ENCODE results near the gene MVB12B. TPM values are rescaled to one million over a fixed set of nuclear protein-coding genes. Genes with fewer than 3 reads are reported as not detected.

The MVB12B gene
- polyA plus RNA-seq, 5 donors: 20.3 to 23.7 (median 21.6) TPM

DNA sequence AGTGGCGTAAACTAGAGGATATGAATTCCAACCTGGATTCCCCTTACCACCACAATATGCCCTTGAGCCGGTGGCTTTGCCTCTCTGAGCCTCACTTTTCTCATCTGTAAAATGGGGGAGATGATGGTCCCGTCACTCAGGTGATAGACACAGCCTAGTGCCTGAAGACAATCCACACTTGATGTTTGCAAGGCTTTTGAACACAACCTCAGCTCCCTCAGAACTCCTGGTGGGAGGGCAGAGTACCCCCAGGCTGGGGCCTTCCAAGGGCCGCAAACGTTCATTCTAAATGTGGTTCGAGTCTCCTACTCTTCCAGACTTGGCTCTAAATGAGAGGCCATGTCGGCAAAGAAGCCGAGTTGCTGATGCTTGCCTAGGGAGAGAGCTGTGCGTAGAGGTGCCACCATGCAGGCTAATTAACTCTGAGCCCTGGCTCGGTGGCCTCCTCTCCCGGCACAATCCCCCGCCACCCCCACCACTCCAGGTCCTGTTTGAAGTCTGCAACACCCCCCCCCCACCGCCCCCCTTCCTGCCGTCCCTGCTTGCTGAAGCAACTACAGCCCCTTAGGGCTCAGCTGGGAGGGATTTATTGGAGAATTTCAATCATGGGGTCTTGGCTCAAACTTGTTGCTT, 189.4 kb downstream of the MVB12B start:
- no peak for DNase-seq

DNA sequence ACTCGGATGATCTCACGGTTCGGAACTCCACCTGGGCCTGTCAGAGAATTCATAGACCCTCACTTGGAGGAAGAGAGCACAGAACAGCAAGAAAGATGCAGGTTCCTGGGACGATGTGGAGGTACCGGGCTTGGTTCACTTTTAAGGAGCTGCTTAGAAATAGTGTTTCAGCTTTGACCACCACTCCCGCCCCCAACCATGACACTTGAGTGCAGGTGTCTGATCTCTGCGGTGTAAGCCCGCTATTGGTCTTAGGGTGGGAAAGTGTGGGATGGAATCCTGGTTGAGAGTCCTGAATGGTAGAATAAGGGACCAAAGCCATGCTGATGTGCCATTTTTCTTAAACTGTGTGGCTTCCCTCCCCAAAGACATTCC, 189.9 kb downstream of the MVB12B start:
- DNase-seq: no peak

DNA sequence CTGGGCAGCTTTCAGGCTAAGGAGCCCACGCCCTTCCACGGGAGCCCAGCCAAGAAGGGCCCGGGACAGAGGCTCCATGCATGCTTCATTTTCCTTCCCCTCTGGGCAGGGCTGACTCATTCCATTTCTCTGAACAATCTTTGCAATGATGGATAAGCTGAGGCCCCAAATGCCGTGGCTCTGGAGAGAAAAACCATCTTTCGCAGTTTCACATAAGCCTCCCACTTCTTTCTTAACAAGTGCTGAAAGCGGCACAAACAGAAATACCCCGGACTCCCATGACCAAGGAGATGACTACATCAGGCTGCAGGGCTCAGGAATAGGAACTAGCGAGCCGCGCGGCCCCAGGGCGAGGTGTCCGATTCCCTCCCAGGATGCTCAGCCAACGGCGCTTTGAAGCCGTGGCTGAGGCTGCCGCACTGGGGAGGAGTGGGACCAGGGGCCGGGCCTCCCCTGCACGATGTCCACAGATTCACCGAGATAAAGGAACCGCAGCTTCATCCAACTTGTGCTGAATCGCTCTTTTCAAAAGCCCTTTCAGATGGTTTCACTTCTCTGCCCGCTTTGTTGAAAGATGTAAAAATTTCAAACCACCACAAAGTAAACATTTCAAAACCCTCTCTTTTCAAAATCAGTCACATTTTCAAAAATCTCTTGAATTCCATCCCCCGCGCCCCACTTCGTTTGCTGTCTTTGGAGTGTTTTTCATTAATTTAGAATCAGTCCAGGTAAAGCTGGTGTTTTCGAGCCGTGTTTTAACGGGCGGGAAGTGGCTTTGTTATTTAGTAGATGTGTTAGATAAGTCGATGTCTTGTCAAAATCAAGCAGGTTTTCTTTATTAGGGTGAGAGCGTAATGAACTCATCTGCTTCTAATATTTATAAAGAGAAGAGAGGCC, 190.6 kb downstream of the MVB12B start:
- no peak for DNase-seq

DNA sequence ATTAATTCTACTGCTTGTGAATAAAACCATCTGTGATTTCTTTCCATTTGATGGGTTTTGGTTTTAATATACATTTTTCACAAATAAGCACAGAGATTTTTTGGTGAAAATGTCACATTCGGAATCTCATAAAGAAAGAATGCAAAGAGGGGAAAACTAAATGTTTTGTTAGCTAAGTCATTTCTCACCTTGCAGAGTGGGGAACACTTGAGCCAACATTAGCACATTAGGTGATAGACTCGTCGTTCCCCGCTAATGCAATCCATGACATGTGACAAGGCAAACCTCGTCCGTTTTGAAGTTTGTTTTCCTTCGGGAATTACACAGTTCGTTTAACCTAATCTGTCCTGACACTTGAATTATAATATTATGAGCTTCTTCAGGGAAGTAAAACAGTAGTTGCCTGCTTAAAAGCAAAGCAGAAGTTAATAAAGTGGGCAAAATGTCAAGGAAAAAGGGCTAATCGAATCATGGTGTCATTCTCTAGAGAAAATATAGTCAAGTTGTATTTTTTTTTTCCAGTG, 191.3 kb downstream of the MVB12B start:
- DNase-seq: no peak

DNA sequence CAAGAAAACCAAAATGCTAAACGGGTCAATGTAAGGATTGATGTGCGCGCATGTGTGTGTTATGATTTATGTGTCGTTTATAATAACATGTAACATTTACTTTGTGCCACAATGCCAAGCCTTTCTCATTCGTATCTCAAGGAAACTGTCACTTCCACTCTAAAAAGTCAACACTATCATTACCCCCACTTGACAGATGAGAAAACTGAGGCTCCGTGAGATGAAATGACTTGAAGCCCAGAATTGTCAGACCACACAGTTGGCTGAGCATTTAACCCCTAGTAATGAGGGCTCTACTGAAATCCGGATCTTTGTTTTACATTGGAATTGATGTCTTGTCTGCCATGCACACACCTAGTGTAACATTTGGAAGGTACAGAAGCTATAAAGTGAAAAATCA, 192.1 kb downstream of the MVB12B start:
- DNase-seq: no peak

DNA sequence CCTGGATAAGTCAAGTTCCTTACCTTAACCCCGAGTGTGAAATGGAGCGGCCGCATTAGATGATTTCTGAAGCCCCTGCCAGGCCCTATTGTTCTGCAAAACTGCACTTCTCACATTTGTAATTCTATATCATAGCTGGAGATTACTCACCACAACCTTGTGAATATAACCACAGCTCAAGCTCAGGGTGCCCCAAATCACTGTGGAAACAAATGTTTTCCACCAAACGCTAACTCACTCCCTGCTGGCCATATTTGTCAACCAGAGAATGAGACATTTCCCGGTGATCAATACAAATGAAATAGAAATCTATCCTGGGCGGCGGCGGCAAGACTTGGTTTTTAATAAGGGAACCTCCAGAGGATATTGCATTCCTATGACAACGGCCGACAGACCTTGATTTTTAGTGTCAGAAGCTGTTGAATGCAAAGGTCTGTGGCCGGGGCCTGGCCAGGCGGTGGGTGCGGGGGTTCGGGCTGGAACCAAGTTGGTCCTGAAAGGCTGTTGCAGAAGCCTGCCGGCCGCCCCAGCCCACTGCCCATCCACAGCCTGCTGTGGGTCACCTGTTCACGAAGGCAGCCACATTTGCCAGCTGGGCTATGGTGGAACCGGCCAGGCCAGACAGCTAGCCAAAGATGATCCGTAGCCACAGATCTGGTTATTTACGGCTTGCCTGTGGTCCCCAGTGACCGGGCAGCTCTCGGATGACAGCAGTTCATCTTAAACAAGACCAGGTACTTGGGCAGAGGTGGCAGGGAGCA, 193.2 kb downstream of the MVB12B start:
- DNase-seq: no peak

DNA sequence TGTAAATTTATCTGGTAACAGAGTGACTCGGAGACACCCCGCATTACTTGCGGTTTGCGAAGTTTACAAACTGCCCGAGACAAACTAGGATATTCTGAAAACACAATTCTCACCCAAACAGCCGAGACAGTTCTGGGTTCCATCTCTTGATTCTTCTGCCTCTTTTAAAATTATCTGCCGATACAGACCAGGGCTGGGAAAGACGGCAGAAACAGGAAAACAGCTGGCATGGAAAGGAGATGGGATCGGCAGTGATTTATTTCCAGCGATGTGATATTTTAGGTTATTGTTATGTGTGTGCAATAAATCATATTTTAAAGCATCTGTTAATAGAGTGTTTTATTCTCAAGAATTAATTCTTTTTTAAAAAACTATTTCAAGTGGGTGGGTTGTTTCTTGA, 193.8 kb downstream of the MVB12B start:
- DNase-seq: no peak

DNA sequence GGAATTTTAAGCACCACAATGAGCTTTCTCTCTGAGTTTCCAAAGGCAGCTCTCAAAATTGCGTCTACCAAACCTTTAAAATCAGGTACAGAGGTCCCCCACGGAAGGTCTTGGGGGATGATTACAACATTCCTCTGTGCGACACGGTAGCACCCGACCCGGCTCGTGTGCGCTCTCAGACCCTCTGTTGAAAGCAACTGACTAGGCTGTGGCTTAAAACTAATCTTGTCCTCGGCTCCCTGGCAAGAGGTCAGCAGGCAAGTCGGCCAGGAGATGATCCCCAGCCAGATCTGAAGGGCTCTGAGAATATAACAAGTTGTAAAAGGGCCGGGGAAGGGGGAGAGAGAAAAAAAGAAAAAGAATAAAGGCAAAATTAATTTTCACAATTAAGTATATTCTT, 194.5 kb downstream of the MVB12B start:
- no peak for DNase-seq

DNA sequence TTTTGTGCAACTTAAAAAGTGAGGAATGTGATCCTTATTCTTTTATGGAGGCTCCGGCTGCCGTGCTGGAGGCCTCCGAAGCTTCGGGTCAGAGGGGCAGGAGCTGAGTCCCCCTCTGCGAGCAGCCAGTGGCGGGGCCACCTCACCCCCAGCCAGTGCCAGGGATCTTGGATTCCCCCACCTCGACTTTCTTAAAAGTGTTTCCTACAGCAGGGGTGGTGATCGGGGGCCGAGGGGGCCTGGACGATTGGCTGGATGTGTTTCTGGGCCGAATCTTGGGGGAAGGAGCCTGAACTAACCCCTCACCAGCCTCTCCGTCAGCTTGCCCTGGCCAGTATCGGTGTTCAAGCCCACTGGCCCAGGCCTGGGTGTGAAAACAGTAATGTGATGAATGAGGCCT, 194.9 kb downstream of the MVB12B start:
- no peak for DNase-seq

DNA sequence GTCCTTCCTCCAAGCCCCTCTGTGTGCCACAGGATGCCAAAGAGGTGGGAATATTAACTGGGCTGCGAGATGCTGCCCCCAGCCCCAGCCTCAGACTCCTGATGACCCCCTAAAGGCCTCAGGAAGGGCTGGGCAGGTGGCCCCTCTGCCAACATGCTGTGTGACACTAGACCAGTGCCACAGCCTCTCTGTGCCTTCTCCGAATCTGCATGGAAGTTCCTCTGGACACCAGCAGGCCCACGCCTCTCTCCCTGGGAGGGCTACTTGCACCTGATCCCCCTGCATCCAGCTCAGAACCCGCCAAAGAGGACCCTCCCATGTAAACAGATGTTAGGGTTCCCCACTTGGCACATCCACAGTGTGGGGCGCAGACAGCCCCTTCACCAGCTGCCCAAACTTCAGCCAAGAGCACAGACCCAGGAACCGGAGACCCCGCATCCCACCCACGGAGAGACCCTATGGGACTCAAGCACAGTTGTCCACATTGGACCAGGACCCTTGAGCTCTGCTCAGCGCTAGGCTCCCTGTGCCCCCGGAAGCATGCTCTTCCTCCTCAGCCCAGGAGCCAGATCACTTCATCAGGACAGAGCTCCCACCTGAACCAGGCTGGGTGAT, 195.5 kb downstream of the MVB12B start:
- no peak for DNase-seq

DNA sequence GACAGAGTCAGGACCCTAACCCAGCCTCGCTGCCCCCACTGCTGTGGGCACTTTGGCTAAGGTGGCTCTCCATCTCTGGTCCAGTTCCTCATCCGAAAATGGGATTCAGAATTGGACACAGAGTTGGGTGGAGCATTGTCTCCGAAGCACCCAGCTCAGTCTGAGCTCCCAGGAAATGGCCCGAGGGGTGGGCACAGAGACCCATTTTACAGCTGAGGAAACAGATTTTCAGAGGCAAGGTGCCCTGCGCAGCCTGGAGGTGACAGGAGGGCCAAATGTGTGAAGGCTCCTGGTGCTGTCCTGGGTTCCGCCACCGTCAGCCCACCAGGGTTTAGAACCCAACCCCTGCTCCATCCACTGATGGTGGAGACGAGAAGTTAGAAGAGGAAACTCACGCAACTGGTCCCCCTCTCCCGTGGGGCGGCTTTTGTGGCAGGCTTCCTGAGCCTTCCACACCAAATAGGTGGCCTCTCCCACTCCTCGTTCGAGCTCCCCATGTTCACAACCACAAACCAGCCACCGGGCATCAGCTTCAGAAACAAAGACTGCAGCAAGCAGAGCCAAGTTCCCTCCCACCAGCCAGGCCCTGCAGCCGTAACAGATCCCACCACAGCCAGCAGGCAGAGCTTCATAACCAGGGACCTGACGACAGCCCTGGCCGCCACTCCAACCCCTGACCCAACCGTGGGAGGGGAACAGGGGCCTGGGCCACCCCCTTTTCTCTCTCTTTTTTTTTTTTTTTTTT, 196.2 kb downstream of the MVB12B start:
- DNase-seq: no peak

DNA sequence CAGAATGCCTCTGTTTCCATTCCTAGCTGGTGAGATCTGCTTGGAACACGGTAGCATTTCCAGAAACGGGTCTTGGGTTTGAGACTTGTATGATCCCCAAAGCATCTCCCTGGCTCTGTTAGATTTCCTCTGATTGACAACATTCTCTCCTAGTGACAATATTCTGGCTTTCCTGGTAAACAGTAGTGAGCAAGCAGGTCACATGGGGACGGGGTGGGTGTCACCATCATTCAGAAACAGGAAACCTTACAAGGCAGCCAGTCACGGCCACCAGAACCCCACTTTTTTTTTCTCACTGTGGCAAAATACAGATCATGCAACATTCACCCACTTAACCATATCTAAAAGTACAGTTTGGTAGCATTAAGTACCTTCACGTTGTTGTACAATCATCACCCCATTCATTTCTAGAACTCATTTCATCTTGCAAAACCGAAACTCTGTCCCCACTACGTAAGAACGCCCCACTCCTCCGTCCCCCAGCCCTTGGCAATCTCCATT, 197.0 kb downstream of the MVB12B start:
- DNase-seq: no peak

DNA sequence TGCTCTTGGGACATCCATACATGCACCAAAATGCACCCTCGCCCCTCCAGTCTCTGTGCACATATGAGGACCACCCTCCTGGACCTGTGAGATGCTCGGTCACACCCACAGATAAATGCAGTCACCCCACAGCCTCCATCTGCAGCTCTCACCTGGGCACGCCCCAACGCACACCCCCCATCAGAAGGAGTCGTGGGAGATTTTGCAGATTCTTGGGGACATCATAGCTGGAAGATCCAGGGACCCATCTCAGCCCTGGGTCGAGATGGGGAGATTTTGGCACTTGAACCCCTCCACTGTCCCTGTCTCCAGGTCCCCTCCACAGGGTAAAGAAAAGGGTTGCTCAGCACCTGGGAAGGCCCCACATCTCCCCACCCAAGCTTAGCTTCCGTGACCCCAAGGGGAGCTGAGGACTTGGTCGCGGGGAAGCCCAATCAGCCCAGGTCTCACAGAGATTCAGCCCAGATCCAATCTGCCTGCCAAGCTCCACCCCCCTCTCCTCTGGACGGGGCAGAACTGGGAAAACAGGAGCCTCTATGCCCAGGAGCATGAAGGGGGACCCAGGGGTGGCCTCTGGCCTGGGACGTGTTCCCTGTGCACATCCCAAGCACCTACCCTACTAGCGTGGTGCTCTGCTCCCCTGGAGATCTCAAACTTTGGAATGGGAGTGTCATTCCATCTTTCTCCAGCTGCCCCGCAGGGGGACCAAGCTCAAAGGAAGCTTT, 197.9 kb downstream of the MVB12B start:
- DNase-seq: no peak

DNA sequence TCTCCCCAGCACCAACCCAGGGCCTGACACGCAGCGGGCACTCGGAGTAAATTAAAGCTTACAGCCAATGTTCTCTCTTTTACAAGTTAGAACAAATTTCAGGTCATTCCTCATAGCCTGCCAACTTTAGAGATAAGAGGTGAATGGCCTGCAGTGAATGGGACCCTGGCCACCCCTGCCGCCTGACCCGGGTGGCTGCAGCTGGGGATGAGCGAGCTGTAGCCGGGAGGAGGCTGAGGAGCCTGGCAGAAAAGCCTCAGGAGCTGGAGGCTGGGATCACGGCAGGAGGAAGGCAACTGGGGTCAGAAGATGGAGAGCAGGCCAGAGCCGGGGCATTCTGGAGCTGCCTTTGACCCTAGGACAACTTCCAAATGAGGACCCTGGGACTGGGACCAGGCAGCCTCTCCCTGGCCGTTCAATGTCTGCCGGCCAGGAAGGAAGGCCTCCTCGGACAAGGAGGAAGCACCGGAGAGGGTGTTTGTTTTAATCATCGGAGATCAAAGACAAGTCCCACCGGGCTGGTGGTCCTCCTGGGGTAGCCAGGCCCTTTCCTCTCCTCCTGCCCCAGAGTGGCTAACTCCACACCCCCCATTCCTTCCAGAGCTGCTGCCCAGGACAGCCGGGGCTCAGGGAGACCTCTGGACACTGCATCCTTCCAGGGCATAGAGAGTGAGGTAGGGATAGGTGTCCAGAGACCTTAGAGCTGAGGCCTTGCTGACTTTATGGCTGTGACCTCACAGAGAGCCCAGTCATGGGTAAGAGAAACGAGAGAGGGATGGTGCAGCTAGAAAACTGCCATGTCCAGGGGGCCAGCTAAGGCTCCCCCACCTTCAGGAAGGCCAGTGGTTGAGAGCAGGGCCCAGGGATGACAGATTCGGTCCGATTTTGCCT, 199.8 kb downstream of the MVB12B start:
- no peak for DNase-seq

DNA sequence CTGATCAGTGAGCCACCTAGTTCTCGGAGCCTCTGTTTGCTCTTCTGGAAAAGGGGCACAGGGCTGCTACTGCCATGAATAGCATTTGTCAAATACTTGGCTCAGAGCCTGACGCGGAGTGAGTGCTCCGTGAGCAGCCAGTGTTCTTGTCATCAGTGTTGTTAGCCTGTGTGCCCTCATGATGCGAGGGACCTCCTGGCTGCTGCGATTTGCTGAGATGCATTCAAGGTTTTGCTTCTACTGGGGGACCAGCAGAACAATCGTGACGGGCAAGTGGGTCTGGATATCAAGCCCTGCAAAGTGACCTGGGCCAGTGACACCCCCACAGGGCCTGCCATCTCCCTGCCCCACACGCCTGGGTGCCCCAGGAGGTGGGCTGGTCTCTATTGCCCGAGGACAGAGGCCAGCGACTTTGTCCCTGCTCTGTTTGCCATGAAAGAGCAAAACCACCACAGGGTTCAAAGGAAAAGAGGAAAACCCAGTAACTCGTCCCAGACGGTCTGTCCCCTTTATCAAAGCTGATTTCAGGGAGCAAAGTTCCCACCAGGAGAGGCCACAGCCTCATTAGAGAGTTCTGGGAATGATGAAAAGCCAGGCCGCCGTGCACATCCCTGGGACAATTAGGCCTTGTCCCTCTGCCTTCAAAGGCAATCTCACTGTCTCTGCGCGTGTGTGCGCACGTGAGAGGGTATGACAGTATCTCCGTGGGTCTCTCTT, 200.6 kb downstream of the MVB12B start:
- DNase-seq: no peak

DNA sequence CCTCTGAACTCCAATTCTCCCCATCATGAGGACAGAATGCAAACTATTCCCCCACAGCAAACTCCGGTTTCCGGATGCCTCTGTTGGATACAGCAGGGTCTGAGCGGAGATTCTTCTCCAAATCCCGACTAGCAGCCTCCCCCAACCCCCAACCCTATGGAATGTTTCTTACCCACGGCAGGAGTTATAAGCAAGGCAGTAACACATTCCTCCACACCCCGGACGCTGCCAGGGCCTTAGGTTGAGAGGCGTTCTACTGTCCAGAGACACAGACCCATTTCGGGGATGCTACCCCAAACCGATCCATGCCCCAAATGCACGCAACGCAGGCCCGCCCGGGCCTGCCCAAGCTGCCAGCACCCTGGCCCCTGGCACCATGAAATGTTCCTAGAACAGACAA, 201.5 kb downstream of the MVB12B start:
- DNase-seq: no peak

DNA sequence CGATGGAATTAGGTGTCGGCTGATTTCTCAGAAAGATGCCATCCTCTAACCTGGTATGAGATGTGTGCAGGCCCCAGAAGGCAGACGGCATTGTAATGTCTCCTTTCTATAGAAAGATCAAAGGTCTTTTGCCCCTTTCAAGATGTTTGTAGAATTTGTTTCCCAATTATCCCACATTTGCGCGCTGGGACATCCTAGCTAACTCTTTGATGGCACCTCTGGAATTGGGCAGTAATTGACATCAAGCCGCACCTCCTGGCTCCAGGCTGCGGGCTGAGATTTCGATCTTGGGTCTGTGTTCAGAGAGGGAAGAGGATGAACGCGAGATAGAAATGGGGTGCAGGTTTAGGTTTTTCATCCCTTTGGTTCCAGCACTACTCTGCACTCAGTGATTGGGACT, 202.3 kb downstream of the MVB12B start:
- no peak for DNase-seq

DNA sequence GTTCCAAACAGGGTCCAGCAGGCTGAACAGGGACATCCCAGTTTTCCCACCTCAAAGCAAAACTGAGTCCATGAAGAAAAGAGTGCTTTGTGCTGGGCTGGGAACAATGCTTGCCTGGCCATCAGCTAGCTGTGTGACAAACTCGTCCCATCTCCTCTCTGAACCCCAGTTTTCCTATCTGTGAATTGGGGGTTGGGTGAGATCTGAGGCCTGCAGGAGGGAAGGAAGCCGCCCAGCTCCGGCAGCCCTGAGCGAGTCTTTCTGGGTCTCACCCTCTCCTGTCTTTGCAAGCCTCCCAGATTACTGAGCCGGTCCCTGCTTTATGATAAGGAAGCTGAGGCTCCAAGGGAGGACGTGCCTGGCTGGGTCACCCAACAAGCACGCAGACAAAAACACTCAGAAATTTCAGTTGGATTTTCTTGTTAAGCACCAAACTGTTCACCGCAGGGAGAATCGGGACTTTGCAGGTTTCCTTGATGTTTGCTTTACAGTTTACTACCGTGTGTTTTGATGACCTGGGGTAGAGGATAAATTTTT, 204.5 kb downstream of the MVB12B start:
- no peak for DNase-seq
